ENCODE data around the gene EVX2.

Gene EVX2

DNA sequence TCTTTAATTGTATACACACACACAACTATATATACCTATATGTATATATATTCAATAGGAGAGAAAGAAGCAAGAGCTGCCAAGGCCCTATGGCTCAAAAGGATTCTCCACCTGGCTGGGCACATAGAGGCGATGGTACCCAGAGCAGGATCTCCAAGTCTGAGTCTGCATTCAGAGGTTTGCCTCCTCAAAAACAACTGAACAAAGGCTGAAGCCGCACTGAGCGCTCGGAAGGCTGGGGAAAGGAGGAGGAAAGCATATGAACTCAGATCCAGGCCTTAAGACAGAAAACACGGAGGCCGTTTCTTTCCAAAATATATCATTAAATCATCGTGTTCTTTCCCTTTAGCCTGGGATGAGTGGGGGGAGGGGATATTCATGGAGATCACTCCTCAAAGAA is 19.4 kb upstream of the EVX2 start:
- Histone ChIP-seq H4K20me1 (ENCODE audit: insufficient read depth, low read length) (no peaks in the 10 kb centered on the region), H3K27ac (ENCODE audit: low read length) (no peak overlapping the region), H3K4me2 (ENCODE audit: insufficient read depth, low read length) (no peak overlapping the region), H3K36me3 (ENCODE audit: insufficient read depth, low read length) (no peaks in the 10 kb centered on the region), H2AFZ (ENCODE audit: low read depth, low read length) (no peak overlapping the region), H3K9ac (ENCODE audit: low read depth, low read length) (no peak overlapping the region), H3K4me3 (ENCODE audit: low read depth in 1 of 2, low read length in 2 of 2) (no peak overlapping the region), H3K4me1 (ENCODE audit: insufficient read depth, low read length) (peaks cover 3% of the 10 kb centered on the region), H3K27me3 (ENCODE audit: insufficient read depth, low read length, poor library complexity) (no peaks in the 10 kb centered on the region), H3K9me3 (ENCODE audit: insufficient read depth, low read length, severe bottlenecking) (no peaks in the 10 kb centered on the region), H3K79me2 (ENCODE audit: insufficient read depth, low read length) (no peaks in the 10 kb centered on the region)
- no peak for ATAC-seq (ENCODE audit: insufficient read depth, low read depth)
- no peak for TF ChIP-seq EZH2 (IDR thresholded peaks at IDR 0.05; ENCODE audit: borderline replicate concordance, low read depth, low read length, severe bottlenecking)
- TF ChIP-seq, protein P1, sequence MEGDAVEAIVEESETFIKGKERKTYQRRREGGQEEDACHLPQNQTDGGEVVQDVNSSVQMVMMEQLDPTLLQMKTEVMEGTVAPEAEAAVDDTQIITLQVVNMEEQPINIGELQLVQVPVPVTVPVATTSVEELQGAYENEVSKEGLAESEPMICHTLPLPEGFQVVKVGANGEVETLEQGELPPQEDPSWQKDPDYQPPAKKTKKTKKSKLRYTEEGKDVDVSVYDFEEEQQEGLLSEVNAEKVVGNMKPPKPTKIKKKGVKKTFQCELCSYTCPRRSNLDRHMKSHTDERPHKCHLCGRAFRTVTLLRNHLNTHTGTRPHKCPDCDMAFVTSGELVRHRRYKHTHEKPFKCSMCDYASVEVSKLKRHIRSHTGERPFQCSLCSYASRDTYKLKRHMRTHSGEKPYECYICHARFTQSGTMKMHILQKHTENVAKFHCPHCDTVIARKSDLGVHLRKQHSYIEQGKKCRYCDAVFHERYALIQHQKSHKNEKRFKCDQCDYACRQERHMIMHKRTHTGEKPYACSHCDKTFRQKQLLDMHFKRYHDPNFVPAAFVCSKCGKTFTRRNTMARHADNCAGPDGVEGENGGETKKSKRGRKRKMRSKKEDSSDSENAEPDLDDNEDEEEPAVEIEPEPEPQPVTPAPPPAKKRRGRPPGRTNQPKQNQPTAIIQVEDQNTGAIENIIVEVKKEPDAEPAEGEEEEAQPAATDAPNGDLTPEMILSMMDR (IDR thresholded peaks at IDR 0.05; ENCODE audit: borderline replicate concordance, extremely low read depth, low read length, poor library complexity, severe bottlenecking), result no peak
- DNase-seq, result no peak

DNA sequence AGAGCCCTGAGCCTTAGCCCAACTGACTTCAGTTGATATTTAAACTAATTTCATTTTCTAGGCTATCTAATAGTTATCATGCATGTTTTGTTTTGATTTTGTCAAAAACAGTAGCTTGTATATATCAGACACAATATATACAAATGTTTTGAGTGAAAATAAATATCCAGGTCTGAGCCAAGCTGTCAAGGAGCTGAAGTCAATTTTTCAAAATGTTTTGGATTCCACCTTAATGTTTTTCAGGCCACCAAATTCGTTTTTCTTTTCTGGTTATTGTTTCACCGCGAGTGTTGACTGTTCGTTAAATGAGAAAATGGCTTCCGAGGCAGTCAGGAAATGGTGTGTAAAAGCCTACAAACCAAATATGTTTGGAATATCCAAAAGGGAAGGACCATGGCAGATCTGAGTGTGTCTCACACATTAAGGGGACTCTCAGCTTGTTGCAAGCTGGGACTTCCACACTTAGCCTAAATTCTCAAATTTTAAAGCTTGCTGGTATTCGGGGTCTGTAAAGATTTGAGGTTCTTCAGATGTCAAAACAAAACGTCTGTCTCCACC is 18.6 kb upstream of the EVX2 start:
- Histone ChIP-seq H3K4me1 (ENCODE audit: insufficient read depth, low read length) (peaks cover 9% of the 10 kb centered on the region), H3K27me3 (ENCODE audit: insufficient read depth, low read length, poor library complexity) (no peaks in the 10 kb centered on the region), H4K20me1 (ENCODE audit: insufficient read depth, low read length) (no peaks in the 10 kb centered on the region)

DNA sequence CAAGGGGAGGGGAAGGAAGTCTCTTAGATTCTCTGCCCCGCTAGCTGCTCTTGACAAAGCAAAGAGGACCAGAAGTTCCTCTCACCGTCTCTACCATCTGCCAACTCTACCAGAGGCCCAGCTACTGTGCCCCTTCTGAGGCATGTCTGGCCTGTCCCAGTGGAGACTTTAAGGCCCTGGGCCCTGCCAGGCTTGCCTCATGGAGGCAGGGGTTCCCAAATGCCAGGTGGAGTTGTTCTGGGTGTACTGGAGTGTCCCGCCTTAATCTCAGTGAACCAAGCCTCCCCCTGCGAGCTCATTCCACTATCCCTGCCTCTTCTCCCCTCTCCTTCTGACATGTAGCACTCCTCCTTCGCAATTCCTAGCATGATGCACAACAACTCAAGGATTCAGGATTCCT is 18.1 kb upstream of the EVX2 start:
- no peak overlapping the region for H3K27ac ChIP-seq (ENCODE audit: low read length)
- no peaks in the 10 kb centered on the region for H3K79me2 ChIP-seq (ENCODE audit: insufficient read depth, low read length)
- DNase-seq, result no peak
- no peak for TF ChIP-seq EZH2 (IDR thresholded peaks at IDR 0.05; ENCODE audit: borderline replicate concordance, low read depth, low read length, severe bottlenecking)
- TF ChIP-seq, protein P1 (IDR thresholded peaks at IDR 0.05; ENCODE audit: borderline replicate concordance, extremely low read depth, low read length, poor library complexity, severe bottlenecking), result no peak
- H3K9me3 ChIP-seq (ENCODE audit: insufficient read depth, low read length, severe bottlenecking), result no peaks in the 10 kb centered on the region
- ATAC-seq (ENCODE audit: insufficient read depth, low read depth), result no peak
- H3K4me1 ChIP-seq (ENCODE audit: insufficient read depth, low read length), result peaks cover 9% of the 10 kb centered on the region
- H3K27me3 ChIP-seq (ENCODE audit: insufficient read depth, low read length, poor library complexity), result no peaks in the 10 kb centered on the region
- H2AFZ ChIP-seq (ENCODE audit: low read depth, low read length), result no peak overlapping the region
- H4K20me1 ChIP-seq (ENCODE audit: insufficient read depth, low read length), result no peaks in the 10 kb centered on the region
- H3K9ac ChIP-seq (ENCODE audit: low read depth, low read length), result no peak overlapping the region
- H3K36me3 ChIP-seq (ENCODE audit: insufficient read depth, low read length), result no peaks in the 10 kb centered on the region
- H3K4me2 ChIP-seq (ENCODE audit: insufficient read depth, low read length), result no peak overlapping the region
- no peak overlapping the region for H3K4me3 ChIP-seq (ENCODE audit: low read depth in 1 of 2, low read length in 2 of 2)

More for the DNA sequence above, 18.6 kb upstream of the EVX2 start:
- H2AFZ ChIP-seq (ENCODE audit: low read depth, low read length), result no peak overlapping the region
- ATAC-seq (ENCODE audit: insufficient read depth, low read depth) (no peak), DNase-seq (no peak)
- no peak overlapping the region for H3K4me2 ChIP-seq (ENCODE audit: insufficient read depth, low read length)
- H3K79me2 ChIP-seq (ENCODE audit: insufficient read depth, low read length), result no peaks in the 10 kb centered on the region
- no peak overlapping the region for H3K9ac ChIP-seq (ENCODE audit: low read depth, low read length)
- no peak overlapping the region for H3K27ac ChIP-seq (ENCODE audit: low read length)
- TF ChIP-seq, protein P1 (IDR thresholded peaks at IDR 0.05; ENCODE audit: borderline replicate concordance, extremely low read depth, low read length, poor library complexity, severe bottlenecking), result no peak
- TF ChIP-seq EZH2 (IDR thresholded peaks at IDR 0.05; ENCODE audit: borderline replicate concordance, low read depth, low read length, severe bottlenecking), result no peak
- H3K36me3 ChIP-seq (ENCODE audit: insufficient read depth, low read length), result no peaks in the 10 kb centered on the region
- H3K4me3 ChIP-seq (ENCODE audit: low read depth in 1 of 2, low read length in 2 of 2), result no peak overlapping the region
- no peaks in the 10 kb centered on the region for H3K9me3 ChIP-seq (ENCODE audit: insufficient read depth, low read length, severe bottlenecking)

All from DND-41 (cell line).